Measurements from ENCODE around the gene LAMC2. TPM values are rescaled to one million over a fixed set of nuclear protein-coding genes. Genes with fewer than 3 reads are reported as not detected.
"Not testable (repeated sequence)": the region's sequence is repeated elsewhere in the genome, so short reads cannot be mapped to it uniquely, and the experiment has no call there.

Gene LAMC2
- 1.9 TPM for polyA plus RNA-seq (2013, experiment 1 of 2; ENCODE audit: insufficient read length)
- polyA plus RNA-seq (2013, experiment 2 of 2; ENCODE audit: insufficient read length) = 0.89 TPM

DNA sequence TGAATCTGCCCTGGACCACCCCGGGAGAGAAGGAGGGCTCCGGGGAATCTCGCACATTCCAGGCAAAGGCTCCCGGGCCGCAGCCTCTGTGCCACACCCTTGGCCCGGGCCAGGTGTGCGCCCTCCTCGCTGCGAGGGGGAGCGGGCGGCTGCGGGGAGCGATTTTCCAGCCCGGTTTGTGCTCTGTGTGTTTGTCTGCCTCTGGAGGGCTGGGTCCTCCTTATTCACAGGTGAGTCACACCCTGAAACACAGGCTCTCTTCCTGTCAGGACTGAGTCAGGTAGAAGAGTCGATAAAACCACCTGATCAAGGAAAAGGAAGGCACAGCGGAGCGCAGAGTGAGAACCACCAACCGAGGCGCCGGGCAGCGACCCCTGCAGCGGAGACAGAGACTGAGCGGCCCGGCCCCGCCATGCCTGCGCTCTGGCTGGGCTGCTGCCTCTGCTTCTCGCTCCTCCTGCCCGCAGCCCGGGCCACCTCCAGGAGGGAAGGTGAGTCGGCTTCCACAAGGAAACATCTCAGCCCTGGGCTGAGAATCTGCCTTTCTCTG, at the start of gene LAMC2:
Gene LAMC2, plus strand, starts transcription at position 324 of the 550 bp plus-strand sequence. Its CDS starts 89 bp downstream, at position 413.
- peak; percentile 54 for DNase-seq

DNA sequence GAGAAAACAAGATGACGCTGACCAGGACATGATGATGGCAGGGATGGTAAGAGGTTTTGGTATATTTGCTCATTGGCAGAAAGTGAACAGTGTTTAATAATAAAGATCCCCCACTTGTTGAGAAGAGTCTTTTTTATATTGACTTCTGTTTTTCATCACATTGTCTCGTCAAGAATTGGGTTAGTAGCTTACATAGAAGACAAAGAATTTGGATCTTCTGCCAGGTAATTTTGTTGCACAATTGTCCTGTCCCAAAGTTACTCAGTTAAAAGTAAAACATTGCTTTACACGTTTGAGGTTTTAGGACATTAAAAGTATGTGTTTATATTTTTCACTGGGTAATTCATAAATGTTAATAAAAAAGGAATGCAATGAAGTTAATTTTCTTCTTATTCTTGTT, 48.3 kb upstream of the LAMC2 start:
- DNase-seq = no peak

DNA sequence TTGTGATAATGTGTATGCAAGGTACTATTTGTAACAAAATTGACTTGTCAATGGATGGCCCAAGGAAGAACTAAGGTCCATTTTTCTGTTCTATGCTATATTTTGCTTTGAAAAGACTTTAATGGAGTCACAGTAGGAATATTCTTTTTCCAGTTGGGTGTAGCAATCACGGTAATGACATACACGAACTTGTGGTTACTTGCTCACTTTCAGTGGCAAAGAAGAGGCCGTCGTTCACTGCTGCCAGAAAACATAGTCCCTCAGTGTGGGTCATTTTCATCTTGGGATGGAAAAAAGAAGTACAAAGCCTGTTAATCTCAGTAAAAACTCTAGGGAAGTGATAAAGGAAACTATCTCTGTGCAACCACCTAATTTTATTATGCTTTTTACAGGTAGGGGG, 47.8 kb upstream of the LAMC2 start:
- DNase-seq = no peak

DNA sequence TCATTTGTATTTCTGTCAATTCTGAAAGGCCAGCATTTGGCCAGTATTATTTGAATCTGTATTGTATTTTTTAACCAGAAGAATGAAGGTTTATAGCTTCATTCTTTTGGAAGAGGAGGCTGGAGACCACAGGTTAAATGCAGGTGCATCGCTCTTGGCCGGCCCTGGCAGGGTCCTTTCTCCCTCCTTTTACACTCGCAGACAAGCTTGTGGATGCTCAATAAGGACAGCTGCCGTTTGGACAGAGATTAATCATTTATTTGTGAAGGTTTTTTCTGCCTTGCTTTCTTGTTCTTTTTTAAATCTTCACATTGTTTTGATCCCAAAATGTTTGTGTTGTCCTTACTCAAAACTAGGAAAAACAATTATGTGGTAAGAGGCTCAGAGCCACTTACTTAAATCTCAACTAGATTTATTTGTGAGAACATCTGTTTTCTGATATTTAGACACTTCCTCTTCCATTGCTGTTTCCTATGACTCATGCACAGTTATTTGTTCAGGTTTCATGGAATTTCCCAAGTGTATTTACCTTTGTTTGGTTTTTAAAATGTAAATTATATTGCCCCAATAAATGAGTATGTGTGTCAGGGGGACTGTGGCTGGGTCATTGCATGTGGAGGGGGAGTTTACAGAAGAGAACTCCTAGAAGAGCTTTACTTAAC, 46.7 kb upstream of the LAMC2 start:
- no peak for DNase-seq

DNA sequence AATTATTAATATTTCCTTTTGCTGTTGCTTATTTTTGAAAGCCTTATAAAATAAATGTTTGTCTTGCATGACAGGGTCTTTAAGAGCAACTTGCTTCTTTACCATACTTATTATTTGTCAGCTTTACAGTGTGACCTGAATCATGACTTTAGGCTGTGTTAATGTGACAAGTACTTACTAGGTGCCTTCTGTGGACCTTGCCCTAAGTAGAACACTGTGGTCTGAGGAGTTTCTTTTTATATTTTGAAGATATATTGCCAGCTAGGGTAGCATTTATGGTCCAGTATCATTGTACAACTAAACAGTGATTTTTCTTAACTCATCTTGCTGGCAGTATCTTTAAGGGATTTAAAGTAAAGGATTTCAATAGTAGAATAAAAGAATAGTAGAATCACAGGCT, 45.4 kb upstream of the LAMC2 start:
- no peak for DNase-seq

DNA sequence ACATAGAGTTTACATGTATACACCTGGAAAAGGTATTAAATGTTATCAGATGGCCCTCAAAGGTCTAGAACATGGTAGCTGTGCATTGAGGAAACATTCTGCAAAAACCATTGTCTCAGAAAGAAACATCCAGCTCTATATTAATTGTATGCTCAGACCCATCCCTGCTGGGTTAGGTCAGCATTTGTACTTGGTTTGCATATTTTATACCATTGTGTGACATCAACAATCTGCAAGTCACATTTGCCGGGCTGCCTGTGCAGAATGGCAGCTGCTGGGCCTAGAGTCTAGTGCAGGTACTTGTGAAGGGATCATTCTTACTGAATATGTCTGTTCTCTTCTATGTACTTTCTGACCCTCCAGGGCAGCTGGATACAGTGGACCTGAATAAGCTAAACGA, 43.9 kb upstream of the LAMC2 start:
- DNase-seq = no peak

DNA sequence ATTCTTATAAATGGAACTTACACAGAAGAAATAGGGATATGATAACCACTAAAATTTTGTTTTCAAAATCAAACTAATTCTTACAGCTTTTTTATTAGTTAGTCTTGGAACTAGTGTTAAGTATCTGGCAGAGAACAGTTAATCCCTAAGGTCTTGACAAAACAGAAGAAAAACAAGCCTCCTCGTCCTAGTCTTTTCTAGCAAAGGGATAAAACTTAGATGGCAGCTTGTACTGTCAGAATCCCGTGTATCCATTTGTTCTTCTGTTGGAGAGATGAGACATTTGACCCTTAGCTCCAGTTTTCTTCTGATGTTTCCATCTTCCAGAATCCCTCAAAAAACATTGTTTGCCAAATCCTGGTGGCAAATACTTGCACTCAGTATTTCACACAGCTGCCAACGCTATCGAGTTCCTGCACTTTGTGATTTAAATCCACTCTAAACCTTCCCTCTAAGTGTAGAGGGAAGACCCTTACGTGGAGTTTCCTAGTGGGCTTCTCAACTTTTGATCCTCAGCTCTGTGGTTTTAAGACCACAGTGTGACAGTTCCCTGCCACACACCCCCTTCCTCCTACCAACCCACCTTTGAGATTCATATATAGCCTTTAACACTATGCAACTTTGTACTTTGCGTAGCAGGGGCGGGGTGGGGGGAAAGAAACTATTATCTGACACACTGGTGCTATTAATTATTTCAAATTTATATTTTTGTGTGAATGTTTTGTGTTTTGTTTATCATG, 42.3 kb upstream of the LAMC2 start:
- no peak for DNase-seq

DNA sequence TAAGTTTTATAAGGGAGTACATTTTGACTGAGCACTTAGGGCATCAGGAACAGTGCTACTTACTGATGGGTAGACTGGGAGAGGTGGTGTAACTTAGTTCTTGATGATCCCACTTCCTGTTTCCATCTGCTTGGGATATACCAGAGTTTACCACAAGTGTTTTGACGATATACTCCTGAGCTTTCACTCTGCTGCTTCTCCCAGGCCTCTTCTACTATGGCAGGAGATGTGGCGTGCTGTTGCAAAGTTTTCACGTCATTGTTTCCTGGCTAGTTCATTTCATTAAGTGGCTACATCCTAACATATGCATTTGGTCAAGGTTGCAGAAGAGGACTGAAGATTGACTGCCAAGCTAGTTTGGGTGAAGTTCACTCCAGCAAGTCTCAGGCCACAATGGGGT, 41.3 kb upstream of the LAMC2 start:
- DNase-seq = no peak

DNA sequence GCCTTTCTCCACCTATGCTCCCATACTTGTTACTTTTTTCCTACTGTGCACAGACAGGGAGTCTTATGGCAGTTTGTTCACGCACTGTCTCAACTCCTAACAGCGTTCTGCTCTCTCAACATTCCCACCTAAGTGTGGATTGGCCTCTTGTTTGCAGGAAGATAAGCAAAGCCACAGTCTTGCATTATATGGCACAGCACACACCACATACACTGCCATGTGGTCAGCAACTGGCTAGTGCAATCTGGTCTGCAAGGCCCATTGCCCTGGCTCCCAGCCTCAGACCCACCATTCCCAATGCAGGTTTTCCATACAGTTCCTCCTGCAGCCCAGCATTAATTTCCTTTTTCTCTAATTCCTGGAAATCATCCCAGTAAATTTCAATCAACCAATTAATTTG, 38.3 kb upstream of the LAMC2 start:
- no peak for DNase-seq

DNA sequence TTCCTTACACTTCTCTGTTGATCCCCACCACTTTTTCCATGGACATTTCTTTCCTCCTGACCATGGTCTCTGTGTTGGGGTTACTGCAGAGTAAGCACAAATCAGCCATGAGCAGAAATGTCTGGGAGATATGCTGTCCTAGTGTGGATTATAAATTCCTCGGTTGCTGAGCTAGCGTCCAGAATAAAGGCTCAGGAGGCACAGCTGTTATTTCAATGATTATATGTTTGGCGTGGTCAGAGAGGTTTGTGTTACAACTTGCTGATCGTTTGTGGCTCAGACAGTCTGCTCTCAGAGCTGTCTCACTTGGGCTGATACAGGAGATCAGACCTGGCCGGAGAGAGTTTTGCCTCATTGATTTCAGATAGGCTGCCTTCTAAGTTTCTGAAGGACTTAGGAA, 37.5 kb upstream of the LAMC2 start:
- peak; percentile 53 for DNase-seq

DNA sequence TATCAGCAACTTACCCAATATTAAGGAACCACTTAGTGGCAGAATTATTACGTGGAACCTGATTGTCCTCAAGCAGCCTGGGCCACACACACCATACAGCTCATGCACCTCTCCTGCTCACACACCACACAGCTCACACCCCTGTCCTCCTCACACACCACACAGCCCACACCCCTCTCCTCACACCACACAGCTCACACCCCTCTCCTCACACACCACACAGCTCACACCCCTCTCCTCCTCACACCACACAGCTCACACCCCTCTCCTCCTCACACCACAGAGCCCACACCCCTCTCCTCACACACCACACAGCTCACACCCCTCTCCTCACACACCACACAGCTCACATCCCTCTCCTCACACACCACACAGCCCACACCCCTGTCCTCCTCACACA, 36.8 kb upstream of the LAMC2 start:
- DNase-seq = no peak

DNA sequence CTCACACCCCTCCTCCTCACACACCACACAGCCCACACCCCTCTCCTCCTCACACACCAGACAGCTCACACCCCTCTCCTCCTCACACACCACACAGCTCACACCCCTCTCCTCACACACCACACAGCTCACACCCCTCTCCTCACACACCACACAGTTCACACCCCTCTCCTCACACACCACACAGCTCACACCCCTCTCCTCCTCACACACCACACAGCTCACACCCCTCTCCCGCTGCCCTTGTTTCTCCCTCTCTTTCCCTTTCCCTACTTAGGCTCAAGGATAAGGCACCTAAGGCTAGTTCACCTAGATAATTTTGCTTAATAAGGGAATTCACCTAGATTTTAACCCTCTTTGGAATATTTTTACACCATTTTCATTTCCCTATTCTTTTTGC, 36.0 kb upstream of the LAMC2 start:
- not testable (repeated sequence) for DNase-seq

DNA sequence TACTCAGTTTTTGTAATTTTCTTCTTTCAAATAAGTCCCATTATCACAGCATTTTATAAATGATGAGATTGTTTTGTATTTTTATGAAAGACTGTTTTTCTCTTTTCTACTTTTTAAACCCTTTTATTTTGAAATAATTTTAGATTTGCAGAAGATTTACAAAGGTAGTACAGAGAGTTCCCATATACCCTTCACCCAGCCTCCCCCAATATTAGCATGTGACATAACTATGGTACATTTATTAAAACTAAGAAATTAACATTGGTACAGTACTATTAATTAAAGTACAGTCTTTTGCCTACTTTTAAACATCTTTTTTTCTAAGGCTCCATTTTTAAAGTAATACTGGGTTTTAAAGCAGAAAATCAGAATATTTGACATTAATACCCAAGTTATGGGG, 35.6 kb upstream of the LAMC2 start:
- no peak for DNase-seq

DNA sequence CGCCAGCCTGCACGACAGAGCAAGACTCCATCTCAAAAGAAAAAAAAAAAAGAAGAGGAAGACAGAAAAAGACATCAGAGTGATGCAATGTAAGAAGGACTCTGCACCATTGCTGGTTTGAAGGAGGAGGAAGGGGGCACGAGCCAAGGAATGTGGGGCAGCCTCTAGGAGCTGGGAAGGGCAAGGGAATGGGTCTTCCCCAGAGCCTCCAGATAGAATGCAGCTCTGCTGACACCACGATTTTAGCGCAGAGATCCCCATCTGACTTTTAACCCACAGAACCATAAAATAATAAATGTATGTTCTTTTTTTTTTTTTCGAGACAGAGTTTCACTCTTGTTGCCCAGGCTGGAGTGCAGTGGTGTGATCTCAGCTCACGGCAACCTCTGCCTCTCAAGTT, 33.9 kb upstream of the LAMC2 start:
- no peak for DNase-seq

DNA sequence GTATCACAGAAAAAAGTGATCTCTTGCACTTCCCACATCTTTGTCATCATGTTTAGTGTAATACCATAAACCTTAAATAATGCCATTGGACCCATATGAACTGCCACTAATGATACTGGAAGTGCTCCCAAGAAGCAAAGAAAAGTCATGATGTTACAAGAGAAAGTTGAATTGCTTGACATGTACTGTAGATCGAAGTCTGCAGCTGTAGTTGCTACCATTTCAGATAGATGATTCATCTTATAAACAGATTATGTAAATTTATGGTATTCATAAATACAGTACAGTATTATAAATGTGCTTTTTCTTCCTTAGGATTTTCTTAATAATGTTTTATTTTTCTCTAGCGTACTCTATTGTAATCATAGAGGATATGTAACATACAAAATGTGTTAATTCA, 30.1 kb upstream of the LAMC2 start:
- DNase-seq = peak; percentile 30

DNA sequence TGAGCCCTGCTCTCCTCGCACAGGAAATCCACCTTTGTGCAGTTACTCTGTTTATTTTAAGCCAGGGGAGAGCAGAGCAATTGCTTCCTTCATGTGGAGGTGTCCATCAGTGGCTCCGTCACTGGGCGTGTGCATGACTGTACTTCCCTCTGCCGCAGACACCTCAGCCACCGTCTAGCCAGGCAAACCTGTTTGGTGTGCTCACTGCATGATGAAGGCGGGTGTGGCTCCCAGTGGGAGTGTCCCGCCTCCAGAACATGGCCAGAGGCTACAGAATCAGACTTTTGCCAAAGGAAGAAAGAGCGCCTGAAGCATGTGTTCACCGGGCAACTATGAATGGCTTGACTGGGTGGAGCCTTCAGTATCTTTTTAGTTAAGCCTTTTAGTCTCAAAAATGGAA, 26.1 kb upstream of the LAMC2 start:
- peak; percentile 28 for DNase-seq

DNA sequence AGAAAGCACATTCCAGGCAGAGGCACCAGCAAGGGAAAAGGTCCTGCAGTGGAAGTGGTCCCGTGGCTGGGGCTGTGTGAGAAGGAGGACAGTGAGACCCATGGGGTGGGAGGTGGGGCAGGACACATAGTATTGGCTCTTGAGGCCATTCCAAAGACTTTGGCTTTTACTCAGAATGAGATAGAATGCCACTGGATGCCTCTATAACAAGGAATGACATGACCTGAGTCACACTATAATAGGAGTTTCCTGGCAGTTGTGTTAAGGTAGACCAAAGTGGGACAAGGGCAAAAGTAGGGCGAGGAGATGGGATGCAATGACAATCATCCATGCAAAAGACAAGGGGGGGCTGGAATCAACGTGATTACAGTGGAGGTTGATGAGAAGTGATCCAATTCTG, 24.7 kb upstream of the LAMC2 start:
- DNase-seq = peak; percentile 39

DNA sequence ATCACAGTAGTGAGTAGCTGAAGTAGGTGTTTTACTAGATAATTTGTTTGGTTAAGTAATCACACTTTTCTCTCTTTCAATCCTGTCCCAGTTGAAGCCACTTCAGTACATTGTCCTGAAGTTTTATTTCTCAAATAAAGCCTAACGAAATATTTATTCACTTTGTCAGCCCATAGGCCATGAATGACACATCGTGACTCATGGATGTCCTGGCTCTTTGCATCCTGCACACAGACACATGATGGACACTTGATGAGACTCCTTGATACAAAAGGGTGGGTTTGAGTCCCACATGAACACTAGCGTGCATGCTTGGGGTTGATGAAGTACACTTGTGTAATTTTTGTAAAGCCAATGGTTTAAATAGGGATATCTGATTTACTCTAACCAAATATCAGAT, 22.7 kb upstream of the LAMC2 start:
- DNase-seq = peak; percentile 97

DNA sequence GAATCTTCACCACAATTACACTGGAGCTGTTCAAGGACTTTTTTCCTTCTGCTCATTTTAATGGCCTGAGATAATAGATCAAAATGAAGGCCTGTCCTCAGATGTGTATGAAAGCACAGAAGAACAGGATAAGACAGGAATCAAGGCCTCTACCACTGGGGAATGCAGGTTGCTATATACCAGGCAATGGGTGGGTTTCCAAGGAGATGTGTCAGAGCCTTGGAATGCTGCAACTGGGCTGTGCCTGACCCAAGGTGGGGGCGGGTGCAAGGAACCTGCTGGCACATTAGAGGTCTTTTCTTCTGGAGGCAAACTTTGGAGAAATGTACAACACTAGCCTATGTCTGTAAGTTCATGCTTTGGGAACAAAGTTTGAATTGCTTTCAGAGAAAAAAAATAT, 21.7 kb upstream of the LAMC2 start:
- peak; percentile 74 for DNase-seq

DNA sequence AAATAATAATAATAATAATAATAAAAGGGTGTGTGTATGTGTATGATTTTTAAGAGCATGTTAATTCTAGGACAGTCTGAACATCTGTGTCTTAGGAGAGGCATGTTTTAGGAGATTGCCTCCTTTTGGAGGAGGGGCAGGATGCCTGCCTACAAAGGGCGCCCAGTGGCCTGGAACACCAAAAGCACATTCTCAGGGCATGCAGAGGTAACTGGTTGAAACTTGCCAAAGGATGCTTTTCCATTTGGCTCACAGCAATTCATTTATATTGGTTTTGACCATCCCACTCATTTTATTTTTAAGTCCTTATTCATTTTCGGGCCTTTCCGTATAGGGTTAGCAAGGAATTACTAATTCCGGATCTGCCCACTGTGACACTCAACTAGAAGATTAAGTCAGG, 21.1 kb upstream of the LAMC2 start:
- no peak for DNase-seq

DNA sequence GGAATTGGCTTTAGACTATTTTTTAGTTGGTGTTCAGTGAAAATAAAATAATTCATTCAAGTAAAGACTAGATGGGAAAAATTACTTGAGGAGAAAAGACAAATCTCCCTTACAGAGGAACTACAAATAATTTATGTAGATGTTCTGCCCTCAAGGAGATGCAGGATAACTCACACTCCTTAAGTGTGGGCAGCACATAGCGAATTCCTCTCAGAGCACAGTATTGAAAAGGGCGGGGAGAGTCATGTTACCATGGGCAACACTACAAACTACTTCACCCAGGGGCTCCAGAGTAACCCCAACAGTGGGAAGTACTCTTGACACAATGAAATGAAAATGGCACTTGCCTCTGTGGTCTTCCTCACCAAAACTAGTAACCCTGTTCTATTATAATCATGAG, 20.6 kb upstream of the LAMC2 start:
- DNase-seq = no peak

DNA sequence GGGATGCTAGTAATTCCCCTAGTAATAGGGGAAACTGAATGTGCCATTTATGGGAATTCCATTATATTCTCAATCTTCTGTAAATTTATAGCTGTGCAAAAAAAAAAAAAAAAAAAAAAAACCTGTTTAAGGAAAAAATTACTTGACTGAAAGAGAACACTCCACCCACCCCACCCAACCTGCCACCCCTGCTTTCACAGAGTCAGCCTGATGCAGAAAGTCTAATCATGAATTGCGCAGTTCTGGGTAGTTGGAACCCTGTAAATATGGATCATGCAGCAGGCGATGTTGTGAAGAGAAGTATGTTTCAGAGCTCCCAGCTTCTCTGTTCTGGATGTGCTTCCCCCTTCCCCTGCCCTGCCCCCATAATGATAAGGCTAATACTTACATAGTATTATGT, 19.6 kb upstream of the LAMC2 start:
- DNase-seq = no peak

DNA sequence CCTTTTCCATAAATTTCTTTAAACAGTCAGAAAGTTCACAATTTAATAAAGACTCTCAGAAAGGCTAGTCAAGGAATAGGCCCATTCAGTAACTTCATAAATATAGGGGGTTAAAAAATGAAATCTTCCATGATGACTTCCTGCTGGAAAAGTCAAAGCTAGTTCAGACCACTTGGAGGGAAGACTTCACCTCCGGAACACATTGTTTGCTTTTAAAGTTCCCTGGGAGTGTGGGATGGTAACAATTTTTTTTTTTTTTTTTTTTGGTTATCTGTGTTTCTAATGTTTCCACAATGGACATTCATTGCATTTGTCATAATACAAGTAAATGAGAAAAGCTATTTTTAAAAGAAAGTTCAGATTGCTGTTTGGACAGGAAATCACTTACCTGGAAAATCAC, 18.4 kb upstream of the LAMC2 start:
- no peak for DNase-seq

DNA sequence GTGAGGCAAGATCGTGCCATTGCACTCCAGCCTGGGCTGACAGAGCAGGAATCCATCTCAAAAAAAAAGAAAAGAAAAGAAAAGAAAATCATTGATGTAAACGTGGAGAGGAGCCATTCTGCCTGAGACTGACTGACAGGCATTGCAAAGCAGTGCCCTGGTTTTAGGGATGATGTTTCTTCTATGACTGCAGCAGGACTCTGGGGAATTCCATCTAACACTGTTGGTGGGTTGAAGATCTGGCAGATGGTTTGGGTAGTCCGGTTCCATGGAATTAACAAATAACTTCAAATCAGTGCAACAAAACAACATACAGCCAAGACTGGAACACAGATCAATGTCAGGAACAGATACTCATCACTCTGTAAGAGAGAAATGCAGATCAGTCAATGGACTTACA, 17.8 kb upstream of the LAMC2 start:
- no peak for DNase-seq
